Prostate gland (tissue), 2 donors: Measurements from ENCODE around the gene FHIT. TPM values are rescaled to one million over a fixed set of nuclear protein-coding genes. Genes with fewer than 3 reads are reported as not detected.

ENCODE experiments used
- DNase-seq: peaks from one replicate; pipeline ENCODE4 v3.0.0-alpha.2; 2019; ENCODE audit warnings: low spot score
- H3K27ac ChIP-seq, 2 donors: fragments of 200-600 bp; sonication (generic); 2 replicates each; pipeline ENCODE4 v1.5.1; 2017 to 2019
- H3K27me3 ChIP-seq: fragments of 200-600 bp; sonication (generic); replicated peaks from 2 replicates; pipeline ENCODE4 v1.5.1; 2019; ENCODE audit not compliant: insufficient read depth
- H3K36me3 ChIP-seq, 2 donors: fragments of 200-600 bp; sonication (generic); 1 replicate in 1 of 2; 2 replicates in 1 of 2; pipeline versions ENCODE4 v1.5.1 to v1.8.1; 2017 to 2019
- H3K4me1 ChIP-seq: fragments of 200-600 bp; sonication (generic); replicated peaks from 2 replicates; pipeline ENCODE4 v1.5.1; 2019
- H3K4me3 ChIP-seq, 2 donors: fragments of 200-600 bp; sonication (generic); 2 replicates each; pipeline ENCODE4 v1.5.1; 2017 to 2019
- H3K9me3 ChIP-seq: fragments of 200-600 bp; sonication (generic); 2 replicates; pipeline ENCODE4 v1.5.1; 2017
- POLR2A ChIP-seq: fragments of 450-650 bp; IDR thresholded peaks from one replicate; pipeline ENCODE4 v1.6.1; 2016; ENCODE audit warnings: antibody characterized with exemption, mild to moderate bottlenecking
- POLR2AphosphoS5 ChIP-seq: sonication (generic); formaldehyde crosslinking; IDR thresholded peaks from one replicate; pipeline ENCODE4 v1.6.1; 2017; ENCODE audit warnings: antibody characterized with exemption
- WGBS: methylation state at CpG from one replicate; pipeline ENCODE4 v1.1.5; 2018; 5-methylcytosine and 5-hydroxymethylcytosine counted together
- intact Hi-C: fragments of 100-400 bp; cut with DNase I; formaldehyde crosslinking; loops from one replicate; pipeline ENCODE4 v1.14.2; 2022
- total RNA-seq, 2 donors: library from RNA; depleted of rRNA; stranded (reverse); fragments of >200 nt; gene quantifications; one replicate each; pipeline ENCODE4 v1.1.0, GENCODE V29; 2016
- TF ChIP-seq, protein P1 (sequence below), 4 experiments: fragments of 200-600 bp in 2 of 4; fragments of 450-650 bp in 2 of 4; sonication (generic) in 2 of 4; IDR thresholded peaks; 1 replicate in 3 of 4; 2 replicates in 1 of 4; pipeline ENCODE4 v1.5.1; 2016 to 2019; ENCODE audit warnings: antibody characterized with exemption in 4 of 4, mild to moderate bottlenecking in 2 of 4, moderate library complexity in 2 of 4

Gene FHIT
- total RNA-seq, 2 donors from 2014 or later, result 6.4 to 10.4 TPM

DNA sequence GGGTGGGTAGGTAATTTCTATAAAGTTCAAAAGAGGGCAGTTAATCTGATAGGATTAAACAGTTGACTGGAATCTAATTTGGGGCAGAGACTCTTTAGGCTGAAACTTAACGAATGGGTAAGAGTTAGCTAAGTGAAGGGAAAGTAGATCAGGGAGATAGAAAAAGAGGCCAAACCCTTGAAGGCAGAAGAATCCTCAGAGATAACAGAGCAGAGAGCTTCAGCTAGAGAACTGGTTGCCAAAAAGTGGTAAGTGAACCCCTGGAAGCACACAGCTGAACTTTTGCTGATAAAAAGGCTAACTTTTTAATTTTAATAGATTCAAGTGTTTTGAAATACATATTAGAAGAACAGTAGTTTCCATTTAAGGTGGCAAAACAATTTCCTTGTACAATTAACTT is 99.2 kb downstream of the FHIT start:
- Histone ChIP-seq H3K27me3 (no peaks in the 10 kb centered on the region), H3K9me3 (no peaks in the 10 kb centered on the region), H3K27ac (no peak overlapping the region), H3K4me3 (no peak overlapping the region), H3K4me1 (no peaks in the 10 kb centered on the region), H3K36me3 (no peaks in the 10 kb centered on the region)
- WGBS, result 95% methylated on average over 1 of the region's 1 CpG
- TF ChIP-seq POLR2A (no peak), POLR2AphosphoS5 (no peak)
- TF ChIP-seq, protein P1, sequence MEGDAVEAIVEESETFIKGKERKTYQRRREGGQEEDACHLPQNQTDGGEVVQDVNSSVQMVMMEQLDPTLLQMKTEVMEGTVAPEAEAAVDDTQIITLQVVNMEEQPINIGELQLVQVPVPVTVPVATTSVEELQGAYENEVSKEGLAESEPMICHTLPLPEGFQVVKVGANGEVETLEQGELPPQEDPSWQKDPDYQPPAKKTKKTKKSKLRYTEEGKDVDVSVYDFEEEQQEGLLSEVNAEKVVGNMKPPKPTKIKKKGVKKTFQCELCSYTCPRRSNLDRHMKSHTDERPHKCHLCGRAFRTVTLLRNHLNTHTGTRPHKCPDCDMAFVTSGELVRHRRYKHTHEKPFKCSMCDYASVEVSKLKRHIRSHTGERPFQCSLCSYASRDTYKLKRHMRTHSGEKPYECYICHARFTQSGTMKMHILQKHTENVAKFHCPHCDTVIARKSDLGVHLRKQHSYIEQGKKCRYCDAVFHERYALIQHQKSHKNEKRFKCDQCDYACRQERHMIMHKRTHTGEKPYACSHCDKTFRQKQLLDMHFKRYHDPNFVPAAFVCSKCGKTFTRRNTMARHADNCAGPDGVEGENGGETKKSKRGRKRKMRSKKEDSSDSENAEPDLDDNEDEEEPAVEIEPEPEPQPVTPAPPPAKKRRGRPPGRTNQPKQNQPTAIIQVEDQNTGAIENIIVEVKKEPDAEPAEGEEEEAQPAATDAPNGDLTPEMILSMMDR (IDR thresholded peaks at IDR 0.05), result no peak
- DNase-seq, result no peak
- intact Hi-C loops, result no loop called here

DNA sequence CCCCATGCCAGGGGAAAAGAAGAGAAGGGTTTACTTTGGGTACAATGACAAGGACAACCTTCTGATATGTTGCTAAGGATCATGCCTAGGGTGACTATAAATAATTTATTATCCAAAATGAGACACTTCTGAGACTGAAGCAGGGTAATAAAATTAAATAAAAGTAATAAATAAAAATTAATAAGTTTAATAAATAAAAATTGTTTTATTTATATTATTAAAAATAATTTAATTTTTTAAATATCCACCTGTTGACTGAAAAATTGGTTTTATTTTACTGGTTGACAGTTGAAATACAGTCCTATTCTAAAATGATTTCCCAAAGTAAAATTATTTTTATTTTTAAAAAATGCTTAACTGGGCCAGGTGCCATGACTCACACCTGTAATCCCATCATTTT is 102.0 kb downstream of the FHIT start:
- H3K27ac ChIP-seq, result no peak overlapping the region
- intact Hi-C loops, result no loop called here
- no peaks in the 10 kb centered on the region for H3K27me3 ChIP-seq
- H3K9me3 ChIP-seq, result no peaks in the 10 kb centered on the region
- TF ChIP-seq POLR2AphosphoS5 (no peak), POLR2A (no peak)
- TF ChIP-seq, protein P1 (IDR thresholded peaks at IDR 0.05), result no peak
- no peaks in the 10 kb centered on the region for H3K36me3 ChIP-seq
- DNase-seq, result no peak
- H3K4me1 ChIP-seq, result no peaks in the 10 kb centered on the region
- no peak overlapping the region for H3K4me3 ChIP-seq

DNA sequence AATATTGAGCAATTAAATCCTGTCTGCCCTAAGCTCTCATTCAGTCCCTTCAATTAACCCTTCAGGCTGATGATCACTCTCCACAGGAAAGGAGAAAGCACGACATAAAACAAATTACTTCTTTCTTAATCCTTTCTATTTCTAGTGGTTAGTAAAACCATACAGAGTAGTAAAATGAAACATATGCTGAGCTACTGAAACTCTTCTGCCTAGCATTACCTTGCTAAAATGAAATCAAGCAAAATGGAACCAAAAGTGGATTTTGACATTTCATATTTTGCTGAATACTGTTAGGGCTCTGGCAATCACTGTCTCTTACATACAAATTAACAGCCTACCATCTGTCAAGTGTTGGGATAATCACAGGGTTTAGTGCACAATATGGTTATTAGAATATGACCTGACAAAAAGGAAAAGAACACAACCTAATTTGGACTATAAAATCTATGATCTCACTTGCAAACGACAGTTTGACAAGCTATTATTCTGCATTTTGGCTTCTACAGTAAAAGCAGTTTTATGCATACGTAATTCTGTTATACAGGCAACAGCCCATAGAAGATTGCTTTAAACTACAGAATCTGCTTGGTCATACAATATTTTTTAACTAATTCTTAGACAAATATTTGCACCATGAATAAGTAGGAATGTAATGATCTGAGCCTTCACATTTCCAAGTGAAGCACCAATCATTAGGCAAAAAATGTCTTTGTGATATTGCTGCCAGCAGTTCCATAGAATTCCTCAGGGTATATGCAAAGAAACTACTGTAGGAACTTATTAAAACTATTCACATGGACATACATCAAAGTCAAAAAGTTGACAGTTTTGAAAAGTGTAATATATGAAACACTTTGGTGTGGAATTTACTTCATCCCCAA is 105.0 kb downstream of the FHIT start:
- no peaks in the 10 kb centered on the region for H3K4me1 ChIP-seq
- WGBS, result 54% methylated on average over 3 of the region's 3 CpGs
- intact Hi-C loops, result no loop called here
- H3K4me3 ChIP-seq, result no peak overlapping the region
- H3K36me3 ChIP-seq, result no peaks in the 10 kb centered on the region
- no peak for DNase-seq
- TF ChIP-seq POLR2A (no peak), POLR2AphosphoS5 (no peak)
- TF ChIP-seq, protein P1 (IDR thresholded peaks at IDR 0.05), result no peak
- no peak overlapping the region for H3K27ac ChIP-seq
- no peaks in the 10 kb centered on the region for H3K27me3 ChIP-seq
- no peaks in the 10 kb centered on the region for H3K9me3 ChIP-seq

DNA sequence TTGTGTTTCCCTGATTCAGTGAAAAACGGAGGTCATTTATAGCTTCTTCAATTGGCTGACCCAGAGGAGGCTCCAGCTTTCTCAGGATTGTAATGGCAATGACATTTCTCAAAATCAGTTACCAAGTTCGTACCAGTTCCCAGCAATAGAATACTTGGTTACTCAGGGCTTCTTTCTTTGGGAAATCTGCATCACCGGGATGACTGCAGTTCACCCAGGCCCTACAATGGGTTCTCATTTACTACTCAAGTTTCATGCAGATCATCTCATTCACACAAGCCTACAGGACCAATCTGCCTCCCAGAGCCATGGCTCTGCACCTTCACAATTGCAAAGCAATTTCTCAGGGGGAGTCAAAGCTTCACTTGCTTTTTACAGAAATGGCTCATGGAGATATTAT is 109.6 kb downstream of the FHIT start:
- H3K9me3 ChIP-seq, result no peaks in the 10 kb centered on the region
- no peaks in the 10 kb centered on the region for H3K27me3 ChIP-seq
- H3K4me3 ChIP-seq, result no peak overlapping the region
- H3K4me1 ChIP-seq, result no peaks in the 10 kb centered on the region
- DNase-seq, result no peak
- no peak overlapping the region for H3K27ac ChIP-seq
- WGBS, result 59% methylated on average over 3 of the region's 3 CpGs
- TF ChIP-seq POLR2A (no peak), POLR2AphosphoS5 (no peak)
- TF ChIP-seq, protein P1 (IDR thresholded peaks at IDR 0.05), result no peak
- intact Hi-C loops, result no loop called here
- no peaks in the 10 kb centered on the region for H3K36me3 ChIP-seq

DNA sequence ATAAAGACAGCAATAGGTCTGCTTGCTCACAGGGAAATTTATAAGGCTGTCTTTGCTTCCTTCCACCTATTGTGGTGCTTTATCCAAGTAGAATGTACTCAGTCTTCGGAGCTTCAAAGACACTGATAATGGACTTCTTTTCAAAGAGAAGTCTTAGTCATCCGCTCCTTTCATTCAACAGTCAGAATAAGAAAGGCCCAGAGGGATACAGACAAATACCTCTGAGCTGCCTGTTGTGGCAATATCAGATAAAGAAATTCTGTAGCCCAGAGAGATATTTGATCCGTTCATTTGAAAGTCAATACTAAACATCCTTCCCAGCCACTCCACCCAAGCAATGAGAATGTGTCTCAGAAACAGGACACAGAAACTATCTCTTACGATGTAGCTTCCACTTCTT is 110.0 kb downstream of the FHIT start:
- H3K4me3 ChIP-seq, result no peak overlapping the region
- WGBS, result 69% methylated on average over 4 of the region's 4 CpGs

More for the DNA sequence above, 110.0 kb downstream of the FHIT start:
- Histone ChIP-seq H3K27me3 (no peaks in the 10 kb centered on the region), H3K36me3 (no peaks in the 10 kb centered on the region), H3K27ac (no peak overlapping the region), H3K4me1 (no peaks in the 10 kb centered on the region), H3K9me3 (no peaks in the 10 kb centered on the region)
- no peak for DNase-seq
- intact Hi-C loops, result no loop called here
- TF ChIP-seq, protein P1 (IDR thresholded peaks at IDR 0.05), result no peak
- TF ChIP-seq POLR2A (no peak), POLR2AphosphoS5 (no peak)
